DMS114 treated with DMSO at 0.1 percent for 48 hours (cell line): ENCODE measurements around the gene OR10AD1.

Source experiments
- DNase-seq: peaks from one replicate; lab custom pipeline; 2025; ENCODE audit not compliant: unreplicated experiment; lab: John Stamatoyannopoulos, UW

The OR10AD1 gene

DNA sequence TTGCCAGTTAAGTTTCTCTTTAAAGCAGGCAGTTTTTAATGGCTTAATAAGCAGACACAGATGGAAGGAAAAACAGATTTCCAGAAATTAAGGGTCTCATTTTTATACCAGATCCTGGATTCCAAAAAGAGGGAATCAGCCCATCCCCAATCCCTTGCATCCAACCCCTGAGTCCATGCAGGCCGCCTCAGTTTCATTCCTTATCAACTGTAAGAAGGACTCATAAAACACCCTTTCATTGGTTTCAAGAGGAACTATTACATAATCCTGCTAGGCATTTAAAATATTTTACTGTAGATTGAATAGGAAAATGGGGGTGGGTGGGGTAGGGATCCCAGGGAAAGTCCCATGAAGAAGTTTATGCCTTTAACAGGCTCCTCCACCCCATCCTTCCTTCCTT, 10.2 kb downstream of the OR10AD1 start:
- DNase-seq, result no peak

GRCh38 chr12:48191096-48191495, 12.0 kb downstream of the OR10AD1 start:
- no peak for DNase-seq

- peak; percentile 68 for DNase-seq
These were observed 13.6 kb downstream of the OR10AD1 start for GRCh38 chr12:48189331-48190125.

DNA sequence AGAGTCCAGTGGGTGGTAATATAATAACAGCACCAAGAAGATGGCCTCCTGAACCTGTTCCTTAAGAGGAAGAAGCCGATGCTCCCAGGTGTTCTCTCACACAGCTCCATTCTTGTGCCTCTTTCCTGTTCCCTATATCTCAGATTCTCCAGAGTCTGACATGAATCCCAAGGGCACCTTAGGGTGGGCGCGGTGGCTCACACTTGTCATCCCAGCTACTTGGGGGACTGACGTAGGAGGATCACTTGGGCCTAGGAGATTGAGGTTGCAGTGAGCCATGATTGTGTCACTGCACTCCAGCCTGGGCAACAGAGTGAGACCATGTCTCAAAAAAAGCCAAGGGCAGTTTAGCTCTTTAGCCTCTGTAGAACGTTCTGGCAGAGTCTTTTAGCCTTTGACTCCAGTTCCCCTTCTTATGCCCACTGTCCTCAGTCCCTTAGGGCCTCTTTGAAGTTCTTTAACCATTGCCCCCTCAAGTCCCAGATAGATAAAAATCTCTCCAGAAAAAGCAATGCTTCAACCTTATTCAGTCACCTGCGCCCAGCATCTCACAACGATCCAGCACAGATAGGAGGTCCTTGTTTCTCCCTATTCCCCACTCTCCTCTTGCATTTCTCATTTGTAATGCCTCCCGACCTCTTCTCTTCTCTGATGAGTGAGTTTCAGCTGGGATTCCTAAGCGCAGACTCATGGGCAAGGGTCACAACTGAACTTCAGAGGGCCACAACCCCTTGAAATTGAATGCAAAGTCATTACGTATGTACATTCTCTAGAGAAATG, 15.0 kb downstream of the OR10AD1 start:
- no peak for DNase-seq

DNA sequence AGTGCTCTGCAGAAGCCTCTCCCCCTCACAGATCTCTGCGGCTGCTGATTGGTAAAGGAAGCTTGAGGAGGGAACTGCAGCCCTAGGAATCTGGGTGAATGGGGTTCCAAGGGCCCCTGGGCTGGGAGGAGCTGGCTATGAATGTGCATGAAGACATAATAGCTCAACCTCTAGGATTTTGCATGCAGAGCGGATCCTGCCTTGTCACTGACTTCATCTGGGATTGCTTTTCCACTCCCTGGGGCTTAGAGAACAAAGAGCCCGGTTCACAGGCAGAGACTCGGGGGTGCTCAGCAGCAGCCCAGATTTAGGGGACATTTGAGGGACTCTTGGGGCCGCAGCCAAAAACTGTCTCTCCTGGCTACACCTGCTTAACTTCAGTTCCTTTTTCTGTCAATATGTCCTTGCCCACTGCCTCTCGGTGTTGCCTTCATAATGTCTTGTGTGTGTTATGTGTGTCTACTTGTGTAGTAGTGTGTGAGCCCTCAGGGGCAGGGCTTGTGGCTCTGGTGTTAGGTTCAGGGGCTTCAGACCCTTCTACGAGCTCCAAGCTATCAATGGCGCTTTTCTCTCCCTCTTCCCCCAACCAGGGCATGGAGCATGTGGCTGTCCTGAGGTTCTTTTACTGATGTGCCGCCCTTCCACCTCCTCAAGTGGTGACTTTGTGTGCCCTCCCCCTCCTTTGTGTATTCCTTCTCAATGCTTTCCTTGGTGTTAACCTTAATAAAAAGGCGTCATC, 17.7 kb downstream of the OR10AD1 start:
- no peak for DNase-seq

DNA sequence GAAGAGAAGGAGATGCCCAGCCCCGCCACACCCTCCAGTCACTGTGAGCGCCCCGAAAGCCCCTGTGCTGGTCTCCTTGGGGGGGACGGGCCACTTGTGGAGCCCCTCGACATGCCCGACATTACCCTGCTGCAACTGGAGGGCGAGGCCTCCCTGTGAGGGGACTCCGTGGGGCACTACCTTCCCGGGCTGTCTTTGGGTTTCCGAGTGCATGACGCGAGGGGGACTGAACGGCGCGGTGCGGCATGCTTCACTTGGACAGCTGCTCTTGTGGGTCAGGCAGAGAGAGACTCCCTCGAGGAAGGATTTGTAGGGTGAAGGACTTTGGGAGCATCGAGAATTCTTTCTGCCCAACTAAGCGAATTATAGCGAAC, 18.6 kb downstream of the OR10AD1 start:
- DNase-seq, result no peak

DNA sequence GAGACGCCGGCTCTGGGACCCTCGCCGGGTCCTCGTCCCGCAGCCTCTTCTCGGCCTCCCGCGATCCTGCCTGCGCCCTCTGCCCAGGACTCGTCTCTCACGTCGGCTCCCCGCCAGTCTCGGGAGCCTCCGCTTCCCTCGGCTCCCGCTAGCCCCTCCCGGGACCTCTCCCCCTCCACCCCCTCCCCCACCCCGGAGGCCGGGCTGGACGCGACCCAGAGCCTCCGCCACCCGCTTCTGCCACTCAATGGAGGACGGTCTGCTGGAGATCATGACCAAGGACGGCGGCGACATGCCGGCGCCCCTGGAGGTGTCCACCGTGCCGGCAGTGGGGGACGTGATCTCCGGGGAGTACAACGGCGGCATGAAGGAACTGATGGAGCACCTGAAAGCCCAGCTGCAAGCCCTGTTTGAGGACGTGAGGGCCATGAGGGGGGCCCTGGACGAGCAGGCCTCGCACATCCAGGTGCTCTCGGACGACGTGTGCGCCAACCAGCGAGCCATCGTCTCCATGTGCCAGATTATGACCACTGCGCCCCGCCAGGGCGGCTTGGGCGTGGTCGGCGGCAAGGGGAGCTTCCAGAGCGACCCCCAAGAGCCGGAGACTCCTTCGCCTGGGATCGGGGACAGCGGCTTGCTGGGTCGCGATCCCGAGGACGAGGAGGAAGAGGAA, 19.1 kb downstream of the OR10AD1 start:
- no peak for DNase-seq

DNA sequence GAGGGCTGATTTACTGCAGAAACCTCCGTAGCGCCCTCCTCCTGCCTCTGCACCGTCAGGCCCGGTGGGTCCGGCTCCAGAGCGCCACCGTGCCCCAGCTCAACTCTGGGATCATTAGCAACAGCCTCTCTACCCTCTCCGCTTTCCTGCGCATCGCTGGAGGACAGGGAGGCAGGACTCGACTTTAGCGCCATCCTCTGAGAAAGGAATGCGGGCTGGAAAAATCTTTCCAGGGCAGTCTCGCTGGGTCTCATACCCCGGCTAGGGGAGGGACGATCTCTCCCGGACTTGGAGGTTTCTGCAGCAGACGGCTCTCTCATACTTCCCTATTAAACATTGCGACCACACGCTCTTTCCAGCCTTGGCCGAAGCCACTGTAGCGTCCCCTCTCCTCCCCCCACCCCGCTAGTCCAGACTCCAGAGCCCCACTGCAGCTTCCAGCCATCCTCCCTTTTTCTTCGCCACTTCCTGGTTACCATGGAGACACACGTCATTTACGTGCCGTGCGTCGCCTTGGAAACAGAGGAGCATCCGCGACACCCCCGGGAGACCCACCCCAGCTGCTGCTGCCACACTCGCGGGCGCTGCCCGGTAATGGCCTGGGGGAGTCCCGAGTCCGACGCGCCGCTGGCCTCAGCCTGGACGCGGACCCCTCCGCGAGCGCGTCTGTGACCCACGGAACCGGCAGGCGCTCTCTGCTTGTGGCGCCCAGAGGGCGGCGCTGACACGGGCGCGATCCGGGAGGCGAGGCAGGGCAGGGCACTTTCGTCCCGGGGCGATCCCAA, 19.8 kb downstream of the OR10AD1 start, which contains the start of gene CCDC184:
CCDC184 (plus strand) TSS at position 554 of the 785 bp plus-strand sequence. CDS start 479 bp downstream, outside the sequence.
- DNase-seq, result peak; percentile 83

DNA sequence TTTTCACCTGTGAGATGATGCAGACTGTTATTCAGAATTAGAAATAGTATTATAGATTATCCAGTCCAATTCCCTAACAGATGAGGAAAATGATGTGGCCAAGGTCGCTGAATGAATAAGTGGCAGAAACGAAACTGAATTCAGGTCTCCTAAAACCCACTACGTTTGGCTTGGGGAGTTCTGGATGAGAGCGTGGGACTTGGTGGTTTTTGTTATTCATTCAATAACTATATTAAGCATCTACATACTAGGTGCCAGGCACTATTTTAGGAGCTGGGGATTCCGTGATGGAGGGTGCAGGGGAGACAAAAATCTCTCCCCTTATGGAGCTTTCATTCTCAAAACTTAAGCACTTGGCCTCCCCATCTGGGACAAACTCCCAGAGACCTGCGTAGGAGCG, 20.5 kb downstream of the OR10AD1 start:
- no peak for DNase-seq

DNA sequence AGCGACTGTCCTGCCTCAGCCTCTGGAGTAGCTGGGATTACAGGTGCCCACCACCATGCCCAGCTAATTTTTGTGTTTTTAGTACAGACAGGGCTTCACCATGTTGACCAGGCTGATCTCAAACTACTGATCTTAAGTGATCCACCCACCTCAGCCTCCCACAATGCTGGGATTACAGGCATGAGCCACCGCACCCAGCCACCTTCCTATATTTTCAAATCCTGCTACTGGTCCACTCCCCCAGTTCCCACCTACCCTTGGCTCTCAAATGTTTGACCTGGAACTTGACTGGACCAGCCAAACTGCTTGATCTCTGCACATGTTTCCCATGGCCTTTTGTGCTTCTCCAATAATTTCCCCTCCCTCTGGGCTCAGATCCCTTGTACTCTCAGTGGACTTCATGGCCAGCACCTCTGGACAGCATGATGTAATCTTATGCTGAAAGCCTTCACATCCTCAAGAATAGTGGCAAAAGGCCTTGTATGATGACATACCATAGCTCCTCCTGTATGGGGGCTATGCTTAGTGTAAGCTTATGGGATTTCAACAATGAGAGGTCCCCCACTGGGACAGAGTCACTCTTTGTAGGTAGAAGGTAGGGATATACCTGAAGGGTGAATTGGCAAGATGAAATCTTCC, 22.1 kb downstream of the OR10AD1 start:
- no peak for DNase-seq

- no peak for DNase-seq
These were observed 22.7 kb downstream of the OR10AD1 start for GRCh38 chr12:48180424-48180823.

DNA sequence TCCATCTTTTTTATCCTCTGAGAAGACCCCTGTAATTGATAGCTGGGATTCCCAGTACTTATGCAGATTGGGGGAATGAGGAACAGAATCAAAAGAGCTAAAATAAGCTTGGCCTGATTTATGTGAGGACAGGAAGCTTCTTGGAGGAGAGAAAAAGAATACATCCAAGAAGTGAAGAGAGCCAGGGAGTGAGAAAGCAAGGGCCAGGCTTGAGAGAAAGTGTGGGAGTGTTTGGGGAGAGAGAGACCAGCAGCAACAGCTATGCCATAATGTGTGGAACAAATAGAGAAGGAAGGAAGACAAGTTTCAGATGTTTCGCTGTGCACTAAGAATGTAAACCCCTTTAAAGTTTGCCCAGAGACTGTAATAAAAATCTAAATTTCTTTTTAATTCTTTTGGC, 23.6 kb downstream of the OR10AD1 start:
- no peak for DNase-seq

- DNase-seq, result no peak
These were observed 25.1 kb downstream of the OR10AD1 start for GRCh38 chr12:48177982-48178381.

GRCh38 chr12:48176417-48176751, 26.7 kb downstream of the OR10AD1 start:
- no peak for DNase-seq

DNA sequence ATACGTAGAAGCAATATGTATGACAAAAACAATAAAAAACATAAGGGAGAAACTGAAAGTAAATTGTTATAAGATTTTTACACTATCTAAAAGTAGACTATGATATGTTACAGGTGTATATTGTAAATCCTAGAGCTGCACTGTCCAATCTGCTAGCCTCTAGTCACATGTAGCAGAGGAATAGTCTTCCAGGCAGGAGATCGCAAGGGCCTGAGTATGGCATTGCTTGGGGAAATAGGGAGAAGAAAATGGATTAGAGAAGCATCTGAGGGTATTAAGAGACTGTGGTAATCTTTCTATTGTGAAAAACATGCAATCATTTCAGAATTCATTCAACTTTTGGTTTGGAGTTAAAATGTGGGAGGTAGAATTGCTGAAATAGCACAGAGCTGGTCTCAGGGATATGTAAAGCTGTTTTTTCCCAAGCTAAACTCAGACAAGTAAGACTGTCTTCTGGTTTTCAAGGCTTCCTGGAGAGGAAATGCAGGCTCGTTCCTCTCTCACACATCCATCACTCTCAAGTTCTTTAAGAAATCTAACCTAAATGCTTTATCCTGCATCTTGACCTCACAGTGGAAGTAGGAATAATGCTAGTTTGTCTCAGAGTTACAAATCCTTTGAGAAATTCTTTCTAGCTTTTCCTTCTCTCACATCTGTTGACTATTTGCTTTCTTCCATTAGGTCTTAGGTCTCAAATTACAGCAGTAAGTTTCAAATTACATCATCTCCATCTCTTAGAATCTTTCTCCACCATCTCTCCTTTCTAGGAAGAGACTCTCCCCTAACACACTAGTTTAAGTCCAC, 27.3 kb downstream of the OR10AD1 start:
- DNase-seq, result no peak

DNA sequence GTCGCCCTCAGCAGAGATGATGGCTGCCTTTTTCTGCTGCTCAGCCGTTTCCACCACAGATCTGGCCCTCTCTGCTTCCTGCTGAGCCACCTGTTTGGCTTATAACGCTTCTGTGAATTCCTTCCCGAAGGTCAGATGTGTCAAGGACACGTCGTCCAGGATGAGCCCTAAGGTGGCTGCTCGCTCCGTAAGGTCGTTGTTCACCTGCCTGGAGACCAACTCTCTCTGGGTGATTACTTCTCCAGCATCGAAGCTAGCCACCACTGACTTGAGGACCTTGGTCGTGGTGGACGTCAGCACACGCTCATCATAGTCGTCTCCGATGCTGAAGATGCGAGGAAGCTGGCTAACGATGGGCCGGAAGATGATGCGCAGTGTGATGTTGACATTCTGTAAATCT, 34.1 kb downstream of the OR10AD1 start:
- no peak for DNase-seq

DNA sequence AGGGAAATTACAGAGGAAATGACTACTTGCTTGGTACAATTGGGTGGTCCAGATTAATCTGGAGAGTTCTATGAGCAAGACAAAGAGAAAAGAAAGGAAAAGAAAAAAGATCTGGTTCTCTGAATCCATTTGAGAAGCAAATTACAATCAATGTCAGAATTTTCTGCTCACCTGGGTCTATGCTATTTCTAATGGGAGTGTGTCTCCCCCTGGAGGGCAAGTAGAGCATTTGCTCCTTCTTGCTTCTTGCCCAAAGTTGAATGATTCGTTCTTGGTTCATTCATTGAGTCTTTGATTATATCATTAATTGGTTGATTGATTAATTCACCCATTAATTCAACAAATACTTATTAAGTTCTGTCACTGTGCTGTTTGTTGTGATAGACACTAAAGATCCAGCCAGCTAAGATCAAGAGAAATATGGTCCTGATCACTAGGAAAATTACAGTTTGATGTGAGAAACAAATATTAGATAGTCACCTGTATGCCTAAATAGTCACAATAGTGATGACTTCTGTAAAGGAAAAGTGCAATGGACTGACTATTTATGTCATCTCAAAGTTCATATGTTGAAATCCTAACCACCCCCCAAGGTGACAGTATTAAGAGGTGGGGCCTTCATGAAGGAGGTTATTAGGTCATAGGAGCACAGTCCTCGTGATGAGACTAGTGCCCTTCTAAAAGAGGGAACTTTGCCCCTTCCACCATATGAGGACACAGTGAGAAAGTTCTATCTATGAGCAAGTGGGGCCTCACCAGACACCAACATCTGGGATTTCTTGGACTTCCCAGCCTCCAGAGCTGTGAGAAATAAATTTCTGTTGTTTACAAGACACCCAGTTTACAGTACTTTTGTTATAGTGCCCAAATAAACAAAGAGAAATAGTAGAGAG, 37.8 kb downstream of the OR10AD1 start:
- DNase-seq, result peak; percentile 37

DNA sequence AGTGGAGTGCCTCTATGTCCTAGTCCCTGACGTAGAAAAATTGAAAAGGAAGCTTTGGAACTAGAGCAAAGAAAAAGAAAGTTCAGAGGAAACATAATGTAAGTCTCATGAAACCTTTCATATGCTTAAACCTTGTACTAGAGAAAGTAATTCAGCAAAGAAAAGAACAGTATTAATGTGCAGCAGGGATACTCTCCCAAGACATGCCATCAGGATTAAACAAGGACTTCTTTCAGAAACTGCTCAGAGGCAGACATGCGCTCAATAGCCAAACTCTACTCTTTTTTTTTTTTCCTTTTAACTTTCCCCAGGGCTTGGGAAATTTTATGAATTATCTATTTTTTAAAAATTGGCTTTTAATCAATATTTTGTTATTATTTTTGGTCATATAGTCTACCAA, 38.6 kb downstream of the OR10AD1 start:
- no peak for DNase-seq
